ENCODE results near the gene ASTN2.

ASTN2 gene

GRCh38 chr9:116686693-116687073, 728.2 kb downstream of the ASTN2 start:
- peak; percentile 57 for DNase-seq

GRCh38 chr9:116686135-116686534, 728.7 kb downstream of the ASTN2 start:
- DNase-seq = no peak

- no peak for DNase-seq
These were observed 729.7 kb downstream of the ASTN2 start for GRCh38 chr9:116685166-116685565.

- no peak for DNase-seq
These were observed 731.3 kb downstream of the ASTN2 start for GRCh38 chr9:116683535-116683934.

- DNase-seq = no peak
These were observed 740.5 kb downstream of the ASTN2 start for GRCh38 chr9:116674210-116674980.

GRCh38 chr9:116673375-116673774, 741.5 kb downstream of the ASTN2 start:
- no peak for DNase-seq

- no peak for DNase-seq
These were observed 743.3 kb downstream of the ASTN2 start for GRCh38 chr9:116671605-116672004.

- DNase-seq = no peak
These were observed 745.7 kb downstream of the ASTN2 start for GRCh38 chr9:116668970-116669695.

GRCh38 chr9:116663581-116663980, 751.3 kb downstream of the ASTN2 start:
- no peak for DNase-seq

GRCh38 chr9:116662646-116663310, 752.1 kb downstream of the ASTN2 start:
- DNase-seq = no peak

GRCh38 chr9:116661037-116661954, 753.6 kb downstream of the ASTN2 start:
- DNase-seq = no peak

- DNase-seq = no peak
These were observed 756.6 kb downstream of the ASTN2 start for GRCh38 chr9:116658265-116658664.

- no peak for DNase-seq
These were observed 757.9 kb downstream of the ASTN2 start for GRCh38 chr9:116656977-116657376.

- no peak for DNase-seq
These were observed 758.3 kb downstream of the ASTN2 start for GRCh38 chr9:116656501-116656971.

GRCh38 chr9:116654059-116654355, 760.9 kb downstream of the ASTN2 start:
- no peak for DNase-seq

GRCh38 chr9:116653348-116654058, 761.4 kb downstream of the ASTN2 start:
- DNase-seq = no peak

GRCh38 chr9:116647515-116647809, 767.4 kb downstream of the ASTN2 start:
- DNase-seq = no peak

- no peak for DNase-seq
These were observed 768.0 kb downstream of the ASTN2 start for GRCh38 chr9:116646661-116647514.

- no peak for DNase-seq
These were observed 770.7 kb downstream of the ASTN2 start for GRCh38 chr9:116644091-116644688.

GRCh38 chr9:116643691-116644090, 771.2 kb downstream of the ASTN2 start:
- no peak for DNase-seq
